Measurements from ENCODE around the gene IVL. TPM values are rescaled to one million over a fixed set of nuclear protein-coding genes. Genes with fewer than 3 reads are reported as not detected.

Gene IVL
- total RNA-seq, 1 donor from 2014 or later: 14.2 TPM

- no peak for DNase-seq (ENCODE audit: low spot score)
These were observed 20.2 kb upstream of the IVL start for GRCh38 chr1:152888126-152888525.

- DNase-seq (ENCODE audit: low spot score): no peak
These were observed 9.3 kb upstream of the IVL start for GRCh38 chr1:152899027-152899426.

- peak; percentile 6 for DNase-seq (ENCODE audit: low spot score)
These were observed 8.5 kb upstream of the IVL start for GRCh38 chr1:152899883-152900282.

GRCh38 chr1:152901631-152902030 lies 6.7 kb upstream of the IVL start:
- peak; percentile 54 for DNase-seq (ENCODE audit: low spot score)

- no peak for DNase-seq (ENCODE audit: low spot score)
These were observed 5.7 kb upstream of the IVL start for GRCh38 chr1:152902636-152903035.

- DNase-seq (ENCODE audit: low spot score): no peak
These were observed 3.5 kb upstream of the IVL start for GRCh38 chr1:152904688-152905440.

GRCh38 chr1:152906023-152906565 lies 2.3 kb upstream of the IVL start:
- peak; percentile 79 for DNase-seq (ENCODE audit: low spot score)

- DNase-seq (ENCODE audit: low spot score): no peak
These were observed 860 bp downstream of the IVL start for GRCh38 chr1:152909206-152909605.

GRCh38 chr1:152912471-152912870 lies 4.1 kb downstream of the IVL start:
- DNase-seq (ENCODE audit: low spot score): no peak

GRCh38 chr1:152912900-152913299 lies 4.6 kb downstream of the IVL start:
- DNase-seq (ENCODE audit: low spot score): no peak

GRCh38 chr1:152917794-152918193 lies 9.4 kb downstream of the IVL start:
- peak; percentile 28 for DNase-seq (ENCODE audit: low spot score)

GRCh38 chr1:152919071-152919470 lies 10.7 kb downstream of the IVL start:
- no peak for DNase-seq (ENCODE audit: low spot score)

- no peak for DNase-seq (ENCODE audit: low spot score)
These were observed 15.8 kb downstream of the IVL start for GRCh38 chr1:152924191-152924590.

- no peak for DNase-seq (ENCODE audit: low spot score)
These were observed 17.7 kb downstream of the IVL start for GRCh38 chr1:152926091-152926490.

- no peak for DNase-seq (ENCODE audit: low spot score)
These were observed 20.3 kb downstream of the IVL start for GRCh38 chr1:152928671-152929070.

GRCh38 chr1:152932170-152932811 lies 23.9 kb downstream of the IVL start:
- DNase-seq (ENCODE audit: low spot score): no peak

GRCh38 chr1:152933196-152933595 lies 24.9 kb downstream of the IVL start:
- no peak for DNase-seq (ENCODE audit: low spot score)

- DNase-seq (ENCODE audit: low spot score): no peak
These were observed 32.3 kb downstream of the IVL start for GRCh38 chr1:152940614-152941013.

- DNase-seq (ENCODE audit: low spot score): no peak
These were observed 32.8 kb downstream of the IVL start for GRCh38 chr1:152941037-152941711.

- no peak for DNase-seq (ENCODE audit: low spot score)
These were observed 33.8 kb downstream of the IVL start for GRCh38 chr1:152942161-152942560.

- DNase-seq (ENCODE audit: low spot score): no peak
These were observed 37.9 kb downstream of the IVL start for GRCh38 chr1:152946248-152946647.

GRCh38 chr1:152946651-152947256 lies 38.4 kb downstream of the IVL start, which contains the start of gene SPRR5:
Gene SPRR5, plus strand, starts transcription at chr1:152947206. Its CDS starts 1,349 bp downstream, at chr1:152948555.
- no peak for DNase-seq (ENCODE audit: low spot score)

All from umbilical cord (tissue), 2 donors.